Measurements from ENCODE around the gene GPRC5B. TPM values are rescaled to one million over a fixed set of nuclear protein-coding genes. Genes with fewer than 3 reads are reported as not detected.

Gene GPRC5B
- total RNA-seq, 4 donors from 2014 or later = 16.5 to 53.0 (median 22.3) TPM

- intact Hi-C loops (cut with DNase I; ENCODE audit: low total_unique reads) = no loop called here
- Histone ChIP-seq H3K4me1 (no peaks in the 10 kb centered on the region), H3K36me3 (no peaks in the 10 kb centered on the region), H3K4me3 (no peak overlapping the region), H3K27me3 (no peaks in the 10 kb centered on the region), H3K9me3 (no peaks in the 10 kb centered on the region), H3K27ac (no peak overlapping the region)
- TF ChIP-seq POLR2A (IDR thresholded peaks at IDR 0.05) (no peak), CTCF (IDR thresholded peaks at IDR 0.05) (no peak)
- DNase-seq = no peak
Measured at GRCh38 chr16:19913340-19913645, 28.6 kb upstream of the GPRC5B start.

- DNase-seq = no peak
Measured at GRCh38 chr16:19912455-19913339, 28.0 kb upstream of the GPRC5B start.

GRCh38 chr16:19911747-19912454, 27.3 kb upstream of the GPRC5B start:
- Histone ChIP-seq H3K4me3 (no peak overlapping the region), H3K27ac (no peak overlapping the region), H3K36me3 (no peaks in the 10 kb centered on the region), H3K4me1 (no peaks in the 10 kb centered on the region), H3K9me3 (no peaks in the 10 kb centered on the region), H3K27me3 (no peaks in the 10 kb centered on the region)
- no peak for DNase-seq
- intact Hi-C loops (cut with DNase I; ENCODE audit: low total_unique reads) = no loop called here
- TF ChIP-seq POLR2A (IDR thresholded peaks at IDR 0.05) (no peak), CTCF (IDR thresholded peaks at IDR 0.05) (no peak)

More at GRCh38 chr16:19912455-19913339, 28.0 kb upstream of the GPRC5B start:
- Histone ChIP-seq H3K27me3 (no peaks in the 10 kb centered on the region), H3K4me1 (no peaks in the 10 kb centered on the region), H3K27ac (no peak overlapping the region), H3K36me3 (no peaks in the 10 kb centered on the region), H3K9me3 (no peaks in the 10 kb centered on the region), H3K4me3 (no peak overlapping the region)
- TF ChIP-seq CTCF (IDR thresholded peaks at IDR 0.05) = no peak
- no peak for TF ChIP-seq POLR2A (IDR thresholded peaks at IDR 0.05)
- intact Hi-C loops (cut with DNase I; ENCODE audit: low total_unique reads) = no loop called here

GRCh38 chr16:19911204-19911603, 26.6 kb upstream of the GPRC5B start:
- no peak for DNase-seq
- intact Hi-C loops (cut with DNase I; ENCODE audit: low total_unique reads) = no loop called here
- Histone ChIP-seq H3K4me1 (no peaks in the 10 kb centered on the region), H3K27me3 (no peaks in the 10 kb centered on the region), H3K27ac (no peak overlapping the region), H3K36me3 (no peaks in the 10 kb centered on the region), H3K4me3 (no peak overlapping the region), H3K9me3 (no peaks in the 10 kb centered on the region)
- TF ChIP-seq POLR2A (IDR thresholded peaks at IDR 0.05) (no peak), CTCF (IDR thresholded peaks at IDR 0.05) (no peak)

- TF ChIP-seq CTCF (IDR thresholded peaks at IDR 0.05) (no peak), POLR2A (IDR thresholded peaks at IDR 0.05) (no peak)
- no peak overlapping the region for H3K4me3 ChIP-seq
- H3K27me3 ChIP-seq = no peaks in the 10 kb centered on the region
- H3K27ac ChIP-seq = no peak overlapping the region
- H3K36me3 ChIP-seq = no peaks in the 10 kb centered on the region
- no peaks in the 10 kb centered on the region for H3K4me1 ChIP-seq
- H3K9me3 ChIP-seq = no peaks in the 10 kb centered on the region
- intact Hi-C loops (cut with DNase I; ENCODE audit: low total_unique reads) = loop anchor here (10.0 kb wide), 1 partner anchor 475 kb away; no protein-coding TSS in a partner anchor
- no peak for DNase-seq
Measured at GRCh38 chr16:19909750-19910322, 25.2 kb upstream of the GPRC5B start.

Measured in uterus (tissue), 4 donors.